ENCODE results near the gene VSIR.
A peak's percentile ranks its signal among the peaks of the same experiment; 100 is the strongest.

Gene VSIR

DNA sequence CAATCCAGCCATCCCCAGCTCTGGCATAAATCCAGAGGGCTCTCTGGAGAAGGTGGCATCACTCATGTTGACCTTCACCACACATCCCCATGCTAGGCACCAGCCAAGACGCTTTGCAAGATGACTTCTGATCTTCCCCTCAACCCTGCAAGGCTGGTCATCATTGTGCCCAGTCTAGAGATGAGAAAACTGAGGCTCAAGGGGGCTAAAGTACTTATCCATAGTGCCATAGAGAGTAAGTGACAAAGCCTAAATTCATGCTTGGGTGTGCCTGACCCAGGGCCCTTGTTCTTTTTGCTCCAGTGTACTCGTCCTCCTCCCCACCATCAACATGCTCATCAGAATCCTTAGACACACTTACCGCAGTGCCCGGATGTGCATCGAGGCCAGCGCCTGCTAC is 52.0 kb downstream of the VSIR start:
- H3K9me3 Mint-ChIP-seq: no peaks in the 10 kb centered on the region
- DNase-seq (ENCODE audit: low spot score in 2 of 2) (no peak), ATAC-seq (ENCODE audit: low read depth) (no peak)
- H3K36me3 Mint-ChIP-seq: no peaks in the 10 kb centered on the region
- H3K4me1 Mint-ChIP-seq: peaks cover 17% of the 10 kb centered on the region
- no peak overlapping the region for H3K4me3 Mint-ChIP-seq
- no peaks in the 10 kb centered on the region for H3K27me3 Mint-ChIP-seq
- no peak overlapping the region for H3K27ac Mint-ChIP-seq

DNA sequence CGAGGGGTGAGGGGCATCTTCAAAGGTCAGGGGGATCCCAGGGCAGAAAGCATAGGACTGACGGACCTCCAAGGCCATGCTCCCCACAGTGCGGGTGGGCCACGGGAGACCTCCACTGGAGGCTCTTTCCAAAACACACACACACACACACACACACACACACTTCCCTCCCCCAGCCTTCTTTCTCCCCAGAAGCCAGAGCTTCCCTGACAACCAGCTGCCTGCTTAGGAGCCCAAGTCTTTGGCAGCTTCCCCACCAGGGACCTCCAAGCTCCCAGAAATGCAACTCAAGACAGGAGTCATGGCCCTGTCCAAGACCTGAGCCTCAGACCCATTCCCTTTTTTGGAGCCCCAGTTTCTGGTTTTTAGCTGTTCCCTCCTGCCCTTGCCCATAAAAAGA is 53.0 kb downstream of the VSIR start:
- Mint-ChIP-seq H3K4me3 (no peak overlapping the region), H3K36me3 (no peaks in the 10 kb centered on the region), H3K9me3 (no peaks in the 10 kb centered on the region), H3K27ac (no peak overlapping the region), H3K27me3 (no peaks in the 10 kb centered on the region), H3K4me1 (peaks cover 14% of the 10 kb centered on the region)
- no peak for DNase-seq (ENCODE audit: low spot score in 2 of 2)
- ATAC-seq (ENCODE audit: low read depth): no peak

DNA sequence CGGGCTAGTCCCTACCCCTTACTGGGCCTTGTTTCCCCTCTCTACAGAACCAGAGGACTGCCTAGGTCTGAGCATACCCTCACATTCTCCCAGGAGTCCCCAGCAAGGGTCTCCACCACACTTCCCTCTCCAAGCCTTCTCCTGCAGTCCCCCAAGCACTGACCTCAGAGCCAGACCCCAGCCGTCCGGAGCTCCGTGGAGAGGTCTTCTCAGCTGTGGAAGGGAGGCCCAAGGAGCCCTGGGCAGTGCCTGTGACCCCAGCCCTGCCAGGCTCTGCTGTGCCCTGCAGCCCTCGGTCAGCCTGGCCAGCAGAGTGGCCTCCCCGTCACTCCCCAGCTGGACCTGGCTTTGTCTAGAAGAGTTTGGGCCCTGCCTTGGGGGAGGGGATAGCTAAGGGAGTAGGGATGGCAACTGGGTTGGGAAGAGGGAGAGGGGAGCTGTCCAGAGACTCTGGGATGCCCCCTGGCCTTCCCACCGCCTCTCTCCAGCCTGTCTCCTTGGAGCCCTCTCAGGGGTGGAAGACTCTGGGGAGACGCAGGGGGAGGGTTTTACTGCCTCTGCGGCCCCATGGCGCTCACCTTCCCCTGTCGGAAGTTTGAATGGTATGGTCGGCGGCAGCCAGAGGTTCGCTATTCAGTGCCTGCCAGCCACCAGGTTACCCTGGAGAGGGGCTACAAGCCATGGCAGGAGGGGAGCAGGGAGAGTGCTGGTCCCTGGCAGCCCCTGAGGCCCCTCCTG is 53.7 kb downstream of the VSIR start, which contains the start of gene C10orf105:
C10orf105 (minus strand) TSS at position 315 of the 738 bp plus-strand sequence. CDS start 3,441 bp downstream, outside the sequence.
- no peaks in the 10 kb centered on the region for H3K27me3 Mint-ChIP-seq
- no peak within 1 kb of the TSS for H3K27ac Mint-ChIP-seq
- peaks cover 17% of the 10 kb centered on the region for H3K4me1 Mint-ChIP-seq
- no peak within 1 kb of the TSS for H3K4me3 Mint-ChIP-seq
- H3K36me3 Mint-ChIP-seq: no peaks in the 10 kb centered on the region
- no peaks in the 10 kb centered on the region for H3K9me3 Mint-ChIP-seq
- DNase-seq (ENCODE audit: low spot score in 2 of 2) (no peak), ATAC-seq (ENCODE audit: low read depth) (no peak)

DNA sequence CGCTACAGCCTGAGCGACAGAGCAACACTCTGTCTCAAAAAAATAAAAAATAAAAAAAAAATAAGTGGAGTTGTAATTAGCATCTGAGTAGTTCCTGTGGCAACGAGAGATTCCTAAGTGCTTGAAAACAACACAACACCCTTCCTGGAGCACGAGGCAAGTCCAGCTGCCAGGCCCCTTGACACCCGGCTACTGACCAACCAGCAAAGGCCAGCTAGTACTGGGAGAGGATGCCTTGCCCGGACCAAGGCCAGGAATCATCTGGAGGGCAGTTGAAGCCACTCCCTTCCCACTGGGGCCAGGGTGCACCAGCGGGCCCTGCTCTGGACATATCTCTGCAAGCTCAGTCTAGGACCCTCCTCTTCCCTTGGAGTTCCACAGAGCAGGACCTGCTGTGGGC is 54.3 kb downstream of the VSIR start:
- no peaks in the 10 kb centered on the region for H3K9me3 Mint-ChIP-seq
- no peak for ATAC-seq (ENCODE audit: low read depth)
- H3K4me3 Mint-ChIP-seq: no peak overlapping the region
- no peaks in the 10 kb centered on the region for H3K27me3 Mint-ChIP-seq
- H3K36me3 Mint-ChIP-seq: no peaks in the 10 kb centered on the region
- H3K4me1 Mint-ChIP-seq: peaks cover 21% of the 10 kb centered on the region
- no peak for DNase-seq (ENCODE audit: low spot score in 2 of 2)
- no peak overlapping the region for H3K27ac Mint-ChIP-seq

DNA sequence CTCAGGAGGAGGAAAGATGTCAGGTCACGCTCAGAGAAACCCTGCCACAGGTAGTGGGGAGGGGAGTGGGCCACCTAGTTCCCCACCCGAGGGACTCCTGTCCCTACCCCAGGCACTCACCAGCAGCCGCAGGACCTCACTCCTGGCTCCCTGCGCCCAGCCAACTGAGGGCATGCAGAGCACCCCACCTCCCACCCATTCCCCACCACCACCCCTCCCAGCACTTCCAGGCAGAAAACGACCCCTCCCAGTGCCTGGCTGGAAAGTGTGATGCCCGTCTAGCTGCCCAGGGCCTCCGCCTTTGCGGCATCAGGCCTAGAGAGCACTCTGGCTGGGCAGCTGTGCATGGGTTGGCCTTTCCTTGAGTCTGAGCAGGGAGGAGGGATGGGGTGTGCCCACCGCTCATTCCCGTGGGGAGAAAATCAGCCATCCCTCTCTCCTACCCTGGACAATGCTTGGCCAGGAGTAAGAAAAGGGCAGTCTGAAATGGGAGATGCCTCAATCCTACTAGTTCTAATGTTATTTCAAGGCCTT is 55.1 kb downstream of the VSIR start:
- H3K27ac Mint-ChIP-seq: no peak overlapping the region
- no peak overlapping the region for H3K4me3 Mint-ChIP-seq
- DNase-seq (ENCODE audit: low spot score in 2 of 2) (no peak), ATAC-seq (ENCODE audit: low read depth) (no peak)
- H3K36me3 Mint-ChIP-seq: no peaks in the 10 kb centered on the region
- no peaks in the 10 kb centered on the region for H3K9me3 Mint-ChIP-seq
- peaks cover 30% of the 10 kb centered on the region for H3K4me1 Mint-ChIP-seq
- no peaks in the 10 kb centered on the region for H3K27me3 Mint-ChIP-seq

DNA sequence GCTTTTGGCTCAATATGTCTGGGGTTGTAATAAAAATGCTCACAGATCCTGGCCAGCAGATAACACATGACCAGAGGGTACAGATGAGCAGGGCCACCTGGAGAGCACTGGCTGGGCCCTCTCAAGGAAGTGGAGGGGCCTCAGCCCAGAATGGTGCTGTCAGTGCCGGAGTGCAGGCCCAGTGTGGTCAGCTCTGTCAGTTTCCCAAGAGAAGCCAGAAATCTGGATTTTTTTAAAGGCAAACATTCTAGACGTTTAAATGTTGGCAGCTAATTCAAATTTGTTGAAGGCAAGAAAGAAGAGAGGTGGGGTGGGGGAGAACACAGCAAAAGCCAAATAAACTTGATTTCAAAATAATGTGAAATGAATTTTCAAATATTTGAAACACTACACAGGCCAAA is 55.8 kb downstream of the VSIR start:
- H3K4me1 Mint-ChIP-seq: peaks cover 32% of the 10 kb centered on the region

DNA sequence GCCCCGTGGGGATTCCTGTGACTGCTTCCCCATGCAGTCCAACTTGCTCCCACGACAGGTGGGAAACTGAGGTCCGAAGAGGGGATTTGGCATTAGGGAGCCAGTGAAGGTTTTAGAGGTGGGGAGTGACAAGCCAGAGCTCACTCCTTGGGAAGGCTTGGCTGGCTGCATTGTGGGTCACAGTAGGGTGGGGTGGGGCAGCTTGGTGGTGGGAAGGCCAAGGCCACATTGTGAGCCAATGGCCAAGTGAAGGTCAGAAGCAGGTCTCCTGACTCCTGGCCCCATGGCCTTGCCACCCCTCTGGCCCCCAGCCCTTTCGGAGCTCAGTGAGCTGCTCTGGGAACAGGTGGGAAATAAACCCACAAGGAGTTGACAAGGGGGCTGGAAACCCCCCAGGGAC is 56.3 kb downstream of the VSIR start:
- no peak for ATAC-seq (ENCODE audit: low read depth)
- no peak for DNase-seq (ENCODE audit: low spot score in 2 of 2)
- Mint-ChIP-seq H3K36me3 (no peaks in the 10 kb centered on the region), H3K4me1 (peaks cover 32% of the 10 kb centered on the region), H3K9me3 (no peaks in the 10 kb centered on the region), H3K27ac (no peak overlapping the region), H3K27me3 (no peaks in the 10 kb centered on the region), H3K4me3 (no peak overlapping the region)

More for the DNA sequence above, 55.8 kb downstream of the VSIR start:
- no peaks in the 10 kb centered on the region for H3K27me3 Mint-ChIP-seq
- H3K4me3 Mint-ChIP-seq: no peak overlapping the region
- DNase-seq (ENCODE audit: low spot score in 2 of 2) (no peak), ATAC-seq (ENCODE audit: low read depth) (no peak)
- no peaks in the 10 kb centered on the region for H3K9me3 Mint-ChIP-seq
- no peaks in the 10 kb centered on the region for H3K36me3 Mint-ChIP-seq
- no peak overlapping the region for H3K27ac Mint-ChIP-seq

DNA sequence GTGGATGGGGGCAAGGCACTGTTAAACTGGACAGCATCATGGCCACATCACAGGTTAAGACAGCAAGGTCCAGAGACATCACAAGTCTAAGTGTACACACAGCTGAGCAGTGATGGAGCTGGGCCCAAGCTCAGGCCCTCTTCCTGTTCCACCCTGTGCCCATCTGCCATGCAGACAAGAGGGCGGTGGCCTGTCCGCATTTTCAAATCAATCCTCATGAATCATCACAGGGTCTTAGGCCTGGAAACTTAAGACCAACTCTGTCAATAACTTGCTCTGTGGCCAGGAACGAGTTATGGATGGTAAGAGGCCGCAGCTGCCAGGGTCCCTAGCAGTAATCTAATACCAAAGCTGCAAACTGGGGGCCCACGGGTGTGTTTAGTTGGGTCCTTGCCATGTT is 56.9 kb downstream of the VSIR start:
- DNase-seq (ENCODE audit: low spot score in 2 of 2): no peak
- H3K27ac Mint-ChIP-seq: no peak overlapping the region
- H3K4me1 Mint-ChIP-seq: peaks cover 29% of the 10 kb centered on the region
- ATAC-seq (ENCODE audit: low read depth): no peak
- no peaks in the 10 kb centered on the region for H3K36me3 Mint-ChIP-seq
- no peaks in the 10 kb centered on the region for H3K9me3 Mint-ChIP-seq
- H3K4me3 Mint-ChIP-seq: no peak overlapping the region
- no peaks in the 10 kb centered on the region for H3K27me3 Mint-ChIP-seq

DNA sequence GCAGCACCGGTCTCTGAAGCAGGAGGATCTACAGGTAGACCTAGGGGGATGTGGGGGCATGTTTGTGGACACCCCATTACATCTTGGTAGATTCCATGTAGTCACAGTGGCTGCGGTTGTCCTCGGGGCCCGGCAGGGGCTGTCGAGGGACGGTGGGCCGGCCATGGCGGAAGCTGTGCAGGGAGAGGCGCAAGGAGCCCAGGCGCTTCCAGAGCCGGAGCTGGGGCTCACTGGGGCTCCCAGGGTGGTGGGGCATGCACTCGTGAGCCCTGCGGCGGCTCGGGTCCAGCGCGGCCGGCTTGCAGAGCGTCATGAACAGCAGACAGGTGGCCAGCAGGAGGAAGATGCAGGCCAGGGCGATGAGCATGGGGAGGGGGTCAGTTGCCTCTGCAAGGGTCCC is 57.5 kb downstream of the VSIR start:
- Mint-ChIP-seq H3K4me1 (peaks cover 29% of the 10 kb centered on the region), H3K36me3 (no peaks in the 10 kb centered on the region), H3K27ac (no peak overlapping the region), H3K27me3 (no peaks in the 10 kb centered on the region), H3K9me3 (no peaks in the 10 kb centered on the region), H3K4me3 (no peak overlapping the region)
- DNase-seq (ENCODE audit: low spot score in 2 of 2) (no peak), ATAC-seq (ENCODE audit: low read depth) (no peak)

DNA sequence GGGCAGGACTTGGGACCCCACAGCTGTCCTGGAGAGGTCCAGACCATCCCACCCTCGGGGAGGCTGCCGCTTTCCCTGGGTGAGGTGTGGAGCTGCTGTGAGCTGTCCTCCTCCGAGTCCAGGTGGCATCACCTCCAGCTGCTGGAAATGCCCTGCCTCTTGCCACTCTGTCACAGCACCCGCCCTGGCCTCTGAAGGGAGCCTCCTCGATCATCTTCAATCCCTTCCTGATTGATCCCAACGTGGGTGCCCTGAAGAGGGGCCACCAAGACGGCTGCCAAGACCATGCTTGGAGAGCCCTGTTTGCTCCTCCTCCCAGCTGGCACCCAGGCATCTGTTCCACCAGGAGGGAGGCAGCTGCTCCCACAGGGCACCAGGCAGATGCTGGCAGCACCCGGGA is 58.3 kb downstream of the VSIR start:
- Mint-ChIP-seq H3K36me3 (no peaks in the 10 kb centered on the region), H3K27ac (peak overlapping the region; percentile 24), H3K9me3 (no peaks in the 10 kb centered on the region), H3K4me3 (no peak overlapping the region), H3K4me1 (peaks cover 30% of the 10 kb centered on the region), H3K27me3 (no peaks in the 10 kb centered on the region)
- no peak for DNase-seq (ENCODE audit: low spot score in 2 of 2)
- ATAC-seq (ENCODE audit: low read depth): no peak

DNA sequence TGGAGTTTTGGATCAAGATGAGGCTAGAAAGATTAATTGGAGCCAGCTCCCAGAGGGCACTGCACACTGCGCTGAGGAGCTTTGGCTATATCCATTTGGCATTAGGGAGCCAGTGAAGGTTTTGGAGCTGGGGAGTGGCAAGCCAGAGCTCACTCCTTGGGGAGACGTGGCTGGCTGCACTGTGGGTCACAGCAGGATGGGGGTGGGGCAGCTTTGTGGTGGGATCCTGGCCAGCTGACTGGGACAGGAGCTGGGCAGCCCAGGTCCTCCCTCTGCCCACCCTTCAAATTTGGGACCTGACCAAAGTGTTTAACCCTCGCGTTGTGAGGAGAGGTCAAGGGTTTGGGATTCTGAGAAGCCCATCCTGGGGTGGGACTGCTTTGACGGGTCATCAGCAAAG is 58.7 kb downstream of the VSIR start:
- Mint-ChIP-seq H3K27ac (peak overlapping the region; percentile 75), H3K9me3 (no peaks in the 10 kb centered on the region), H3K4me1 (peaks cover 34% of the 10 kb centered on the region), H3K36me3 (no peaks in the 10 kb centered on the region), H3K4me3 (peak overlapping the region; percentile 29), H3K27me3 (no peaks in the 10 kb centered on the region)
- ATAC-seq (ENCODE audit: low read depth) (no peak), DNase-seq (ENCODE audit: low spot score in 2 of 2) (no peak)

DNA sequence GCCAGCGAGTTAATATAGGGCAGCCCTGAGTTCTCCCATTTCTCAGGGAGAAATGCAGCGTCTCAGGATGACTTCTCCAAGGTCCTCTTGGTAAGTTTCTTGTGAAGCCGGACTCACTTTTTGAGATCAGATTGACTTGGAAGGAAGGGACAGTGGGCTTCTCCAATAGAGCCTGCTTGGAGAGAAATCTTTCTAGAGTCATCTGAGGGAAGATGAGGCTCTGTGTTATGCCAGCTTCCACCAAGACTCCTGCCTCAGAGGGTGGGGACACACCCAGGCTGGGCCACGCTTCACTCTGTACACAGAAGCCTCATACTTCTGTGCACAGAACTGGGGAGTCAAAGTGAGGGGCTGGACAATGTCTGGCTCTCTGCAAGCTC is 59.3 kb downstream of the VSIR start:
- DNase-seq (ENCODE audit: low spot score in 2 of 2) (no peak), ATAC-seq (ENCODE audit: low read depth) (no peak)
- H3K4me3 Mint-ChIP-seq: peak overlapping the region; percentile 37
- H3K27me3 Mint-ChIP-seq: no peaks in the 10 kb centered on the region
- no peaks in the 10 kb centered on the region for H3K36me3 Mint-ChIP-seq
- H3K4me1 Mint-ChIP-seq: peaks cover 37% of the 10 kb centered on the region
- peak overlapping the region; percentile 75 for H3K27ac Mint-ChIP-seq
- no peaks in the 10 kb centered on the region for H3K9me3 Mint-ChIP-seq

DNA sequence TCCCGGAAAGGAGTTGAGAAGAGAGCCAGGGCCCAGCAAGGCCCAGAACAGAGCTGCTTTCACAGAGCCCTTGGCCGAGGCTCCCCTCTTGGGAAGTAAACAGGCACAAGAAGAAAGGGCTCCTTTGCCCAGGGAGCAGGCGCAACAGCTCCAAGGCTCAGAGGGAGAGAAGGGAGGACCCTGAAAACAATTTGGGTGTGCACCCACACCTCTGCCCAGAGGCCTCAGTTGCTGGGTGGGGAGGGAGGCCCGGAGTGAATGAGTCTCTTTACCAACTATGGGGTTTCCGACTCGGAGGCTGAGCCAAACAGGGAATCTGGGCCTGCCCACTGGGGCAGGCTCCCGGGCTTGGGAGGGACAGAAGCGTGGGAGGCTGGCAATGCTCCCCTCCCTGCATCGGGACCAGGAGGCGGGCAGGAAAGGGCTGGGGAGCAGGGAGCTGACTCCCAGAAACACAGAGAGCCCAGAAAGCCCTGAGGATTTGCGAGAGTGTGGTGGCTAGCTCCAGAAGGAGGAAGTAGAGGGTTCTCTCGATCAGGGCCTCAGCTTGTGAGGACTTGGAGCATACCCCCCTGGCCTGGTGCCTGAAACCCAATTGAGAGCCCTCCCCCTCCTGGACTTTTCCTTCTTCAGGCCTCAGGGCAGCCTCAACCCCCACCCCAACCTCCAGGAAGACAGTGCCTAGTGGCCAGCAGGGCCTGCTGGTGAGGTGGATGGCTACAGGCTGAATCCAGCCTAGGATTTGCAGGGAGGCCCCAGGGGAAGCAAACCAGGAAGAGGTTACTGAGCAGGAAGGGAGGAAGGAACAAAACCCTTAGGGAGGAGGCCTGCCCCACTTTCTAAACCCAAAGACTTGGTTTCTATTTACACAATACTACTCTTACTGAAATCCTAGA is 59.9 kb downstream of the VSIR start:
- H3K27ac Mint-ChIP-seq: peak overlapping the region; percentile 75
- DNase-seq (ENCODE audit: low spot score in 2 of 2): no peak

DNA sequence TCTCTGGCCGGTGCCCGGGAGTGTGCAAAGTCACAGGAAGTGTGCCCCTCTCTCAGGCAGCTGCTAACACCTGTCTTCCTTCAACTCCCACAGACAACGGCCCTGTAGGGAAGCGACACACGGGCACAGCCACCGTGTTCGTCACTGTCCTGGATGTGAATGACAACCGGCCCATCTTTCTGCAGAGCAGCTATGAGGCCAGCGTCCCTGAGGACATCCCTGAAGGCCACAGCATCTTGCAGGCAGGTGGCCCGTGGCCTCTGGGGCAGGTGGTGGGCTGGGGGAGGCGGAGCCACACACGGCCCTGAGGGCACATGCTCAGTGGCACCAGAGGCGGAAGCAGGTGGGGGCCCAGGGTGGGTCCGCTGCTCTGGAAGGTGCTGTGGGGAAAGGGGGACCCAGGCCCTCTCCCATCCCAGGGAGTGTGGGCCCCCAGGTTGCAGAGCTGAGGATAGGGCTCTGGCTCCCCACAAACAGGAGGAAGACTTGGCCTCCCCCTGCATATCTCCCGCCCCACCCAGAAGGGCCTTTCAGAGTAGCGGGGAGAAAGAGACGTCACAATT is 60.7 kb downstream of the VSIR start:
- H3K4me1 Mint-ChIP-seq: peaks cover 43% of the 10 kb centered on the region
- no peaks in the 10 kb centered on the region for H3K9me3 Mint-ChIP-seq
- H3K27ac Mint-ChIP-seq: no peak overlapping the region
- no peaks in the 10 kb centered on the region for H3K36me3 Mint-ChIP-seq
- H3K4me3 Mint-ChIP-seq: no peak overlapping the region
- DNase-seq (ENCODE audit: low spot score in 2 of 2) (no peak), ATAC-seq (ENCODE audit: low read depth) (no peak)
- H3K27me3 Mint-ChIP-seq: no peaks in the 10 kb centered on the region

More for the DNA sequence above, 59.9 kb downstream of the VSIR start:
- Mint-ChIP-seq H3K4me1 (peaks cover 39% of the 10 kb centered on the region), H3K9me3 (no peaks in the 10 kb centered on the region), H3K36me3 (no peaks in the 10 kb centered on the region), H3K4me3 (peak overlapping the region; percentile 55), H3K27me3 (no peaks in the 10 kb centered on the region)
- no peak for ATAC-seq (ENCODE audit: low read depth)
